HG03469 (cell line): ENCODE measurements around the gene MYO9A.
"Not testable (repeated sequence)": the region's sequence is repeated elsewhere in the genome, so short reads cannot be mapped to it uniquely, and the experiment has no call there.

Source experiments
- ATAC-seq: cut with Tn5 transposase; IDR thresholded peaks from one replicate; pipeline ENCODE4 v1.9.1; 2021; ENCODE audit warnings: mild to moderate bottlenecking, moderate library complexity, moderate number of reproducible peaks; ENCODE audit not compliant: unreplicated experiment

The MYO9A gene

GRCh38 chr15:72141171-72142084 is 23.5 kb upstream of the MYO9A start:
- ATAC-seq: peak; percentile 89

GRCh38 chr15:72140088-72140487 is 22.1 kb upstream of the MYO9A start:
- no peak for ATAC-seq

GRCh38 chr15:72139667-72140066 is 21.7 kb upstream of the MYO9A start:
- ATAC-seq: no peak

DNA sequence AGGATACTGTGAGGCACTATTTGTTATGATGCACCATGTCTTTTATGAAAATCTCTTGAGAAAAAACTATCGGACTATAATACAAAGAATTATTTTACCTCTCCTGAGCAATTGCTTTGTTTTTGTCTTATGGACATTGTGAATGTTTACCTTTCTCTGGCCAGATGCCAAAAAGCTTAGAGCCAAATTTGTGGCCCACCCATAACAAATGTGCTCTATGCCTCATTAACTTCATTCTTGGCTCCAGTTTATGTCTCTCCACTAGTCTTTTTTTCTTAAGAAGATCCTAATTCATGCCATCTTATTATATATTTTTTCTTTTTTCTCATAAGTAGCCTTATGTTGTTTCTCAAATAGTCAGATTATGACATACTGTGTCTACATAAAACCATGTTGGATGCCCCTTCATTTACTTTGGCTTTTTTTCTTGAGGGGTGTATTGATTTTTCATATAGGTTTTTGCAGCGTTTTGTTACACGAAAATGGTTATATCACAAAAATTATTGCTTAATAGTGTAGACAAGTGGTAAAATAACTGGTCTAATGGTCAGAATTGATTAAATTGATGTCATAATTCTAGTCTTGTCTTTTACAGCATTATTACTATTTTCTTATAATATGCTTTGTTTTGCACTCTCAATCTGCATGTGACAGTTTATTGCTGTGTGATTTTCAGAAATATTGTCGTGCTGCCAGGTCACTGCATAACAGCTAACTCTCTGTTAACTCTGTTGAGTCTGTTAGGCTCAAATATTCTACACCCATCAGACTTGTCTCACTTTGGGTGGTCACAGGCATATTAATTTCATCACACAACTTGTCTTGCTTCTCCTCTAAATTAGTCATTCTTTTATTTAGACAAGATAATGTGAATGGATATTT is 18.5 kb upstream of the MYO9A start:
- no peak for ATAC-seq

DNA sequence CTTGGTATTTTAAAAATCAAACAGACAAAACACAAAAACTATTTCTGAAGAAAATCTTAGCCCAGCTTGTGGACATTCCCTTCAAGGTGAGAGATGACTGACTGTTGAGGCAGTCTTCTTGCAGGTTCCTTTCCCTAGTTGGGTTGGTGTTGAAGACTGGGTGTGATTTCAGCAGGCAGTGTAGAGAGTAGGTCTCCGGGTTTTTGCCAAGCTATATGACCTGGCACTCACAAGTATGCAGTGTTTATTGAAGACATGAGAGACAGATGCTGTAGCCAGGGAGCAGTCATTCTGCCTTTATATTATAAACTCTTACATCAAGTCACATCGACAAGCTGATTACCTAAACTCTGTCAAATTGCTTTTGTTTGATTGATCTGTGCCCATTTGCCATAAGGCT is 17.8 kb upstream of the MYO9A start:
- ATAC-seq: no peak

GRCh38 chr15:72133211-72133610 is 15.3 kb upstream of the MYO9A start:
- ATAC-seq: no peak

- no peak for ATAC-seq
Observed at GRCh38 chr15:72131922-72132321, 14.0 kb upstream of the MYO9A start.

GRCh38 chr15:72130272-72130671 is 12.3 kb upstream of the MYO9A start:
- ATAC-seq: no peak

DNA sequence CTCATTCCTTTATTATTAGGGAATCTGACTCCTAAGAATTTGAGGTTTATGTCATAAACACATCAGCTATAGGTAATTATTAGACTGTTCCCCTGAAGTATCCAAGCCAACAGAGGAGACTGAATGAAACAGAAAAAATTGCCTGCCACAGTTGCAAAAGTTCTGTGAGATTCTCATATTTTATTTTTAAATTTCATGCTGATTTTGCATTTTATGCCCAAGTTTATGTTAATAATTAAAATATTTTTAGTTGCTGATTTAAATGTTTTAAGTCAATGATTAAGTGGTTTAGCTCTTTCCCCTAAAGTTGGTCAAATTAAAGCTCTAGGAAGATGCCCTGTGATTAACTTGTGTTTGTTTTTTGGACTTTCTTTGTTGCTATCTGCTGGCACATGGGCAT is 10.4 kb upstream of the MYO9A start:
- ATAC-seq: no peak

GRCh38 chr15:72127724-72128322 is 9.9 kb upstream of the MYO9A start:
- no peak for ATAC-seq

DNA sequence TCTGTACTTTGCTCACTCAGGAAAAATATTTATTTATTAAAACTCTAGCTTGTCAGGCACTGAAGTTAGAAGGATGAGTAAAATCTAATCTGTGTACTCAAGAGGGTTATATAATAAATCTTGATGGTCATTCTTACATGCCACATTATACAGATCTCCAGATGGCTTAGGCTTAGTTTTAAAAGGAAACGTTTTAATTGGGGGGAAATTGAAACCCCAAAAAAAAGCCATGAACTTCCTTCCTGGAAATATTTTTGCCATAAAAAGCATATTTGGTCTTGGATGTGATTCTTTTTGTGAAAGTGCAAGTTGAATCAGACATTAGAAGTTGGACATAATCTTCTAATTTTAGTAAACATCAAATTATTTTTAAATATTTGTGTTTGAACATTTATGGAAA is 6.3 kb upstream of the MYO9A start:
- no peak for ATAC-seq

DNA sequence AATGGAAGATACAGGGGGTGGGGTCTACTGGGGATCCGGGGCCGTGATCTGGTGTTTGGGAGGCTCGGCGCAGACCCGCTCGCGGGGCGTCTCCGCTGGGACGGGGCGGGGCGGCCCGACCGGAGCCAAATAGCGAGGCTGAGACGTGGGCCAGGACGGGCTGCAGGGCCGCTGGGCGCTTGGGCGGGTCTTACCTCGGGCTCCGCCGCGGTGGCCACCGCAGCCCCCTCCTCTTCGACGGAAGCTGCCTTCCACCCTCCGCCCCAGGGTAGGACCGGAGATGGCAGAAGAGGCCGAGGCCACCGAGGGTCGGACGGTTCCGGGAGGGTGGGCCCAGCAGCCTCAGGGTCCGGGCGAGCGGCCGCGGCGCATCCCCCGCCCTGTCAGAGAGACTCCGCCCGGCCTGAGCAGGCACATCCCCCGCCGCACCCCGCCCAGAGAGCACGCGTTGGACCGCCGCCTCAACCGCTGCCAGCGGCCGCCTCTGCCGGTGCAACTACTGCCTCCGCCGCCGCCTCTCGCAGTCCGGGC is 399 bp downstream of the MYO9A start:
- ATAC-seq: peak; percentile 39

GRCh38 chr15:72116731-72117485 is 1.0 kb downstream of the MYO9A start:
- no peak for ATAC-seq

DNA sequence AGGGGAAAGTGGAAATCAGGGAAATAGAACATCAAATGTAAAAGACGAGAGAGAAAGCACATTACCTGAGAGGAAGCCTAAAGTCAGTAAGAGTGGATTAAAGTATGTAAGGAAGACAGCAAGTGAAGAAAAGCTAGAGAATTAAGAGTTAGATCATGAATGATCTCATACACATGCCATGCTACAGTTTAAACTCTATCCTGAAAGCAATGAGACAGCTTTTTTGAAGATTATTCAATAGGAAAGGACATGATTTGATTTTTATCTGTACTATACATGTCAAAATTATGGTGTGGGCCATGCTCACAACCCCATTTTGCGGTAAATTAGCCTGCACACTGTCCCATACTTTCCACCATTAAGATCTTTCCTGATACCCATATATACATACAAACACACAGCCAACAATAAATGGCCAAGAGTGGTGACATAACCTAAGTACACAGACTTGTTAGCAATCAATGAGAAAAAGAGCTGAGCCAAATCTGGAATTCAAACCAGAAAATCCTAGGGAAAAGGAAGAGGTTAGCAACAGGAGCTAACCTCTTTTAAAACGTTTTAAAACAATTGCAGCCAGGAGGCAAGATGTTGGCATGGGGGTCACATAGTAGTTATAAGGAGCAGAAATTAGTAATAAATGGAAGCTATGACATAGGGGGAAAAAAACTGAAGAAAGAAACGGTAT is 4.5 kb downstream of the MYO9A start:
- ATAC-seq: no peak

- no peak for ATAC-seq
Observed at GRCh38 chr15:72112805-72113204, 5.1 kb downstream of the MYO9A start.

DNA sequence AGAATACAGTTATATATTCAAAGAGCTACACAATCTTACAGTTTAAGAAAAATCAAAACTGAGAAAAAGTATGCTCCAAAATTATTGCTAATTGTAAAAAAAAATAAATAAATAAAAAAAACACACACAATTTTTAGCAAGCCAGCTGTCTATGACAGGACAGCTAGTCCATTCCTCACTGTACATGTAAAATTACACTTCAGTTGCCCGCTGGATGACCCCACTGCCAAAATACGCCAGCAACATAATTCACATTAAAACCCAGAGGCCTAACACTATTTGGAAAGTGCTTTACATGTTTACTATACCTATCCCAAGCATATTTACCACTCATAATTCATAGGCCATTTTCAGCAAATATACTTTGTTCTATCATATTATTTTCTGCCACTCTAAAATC is 5.8 kb downstream of the MYO9A start:
- ATAC-seq: no peak

DNA sequence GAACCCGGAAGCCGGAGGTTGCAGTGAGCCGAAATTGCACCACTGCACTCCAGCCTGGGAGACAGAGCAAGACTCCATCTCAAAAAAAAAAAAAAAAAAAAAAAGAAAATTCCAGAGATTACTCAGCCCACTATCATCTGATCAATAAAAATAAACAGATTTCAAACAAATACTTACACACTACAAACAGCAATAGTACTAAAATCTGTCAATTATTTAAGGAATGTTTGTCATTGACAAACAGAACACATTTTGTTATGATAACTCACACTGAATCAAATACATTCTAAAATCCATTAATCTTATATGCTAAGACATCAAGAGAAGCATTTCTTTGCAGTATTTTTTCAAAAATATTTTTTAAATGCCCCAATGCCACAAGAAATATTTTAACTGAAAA is 7.6 kb downstream of the MYO9A start:
- ATAC-seq: no peak

DNA sequence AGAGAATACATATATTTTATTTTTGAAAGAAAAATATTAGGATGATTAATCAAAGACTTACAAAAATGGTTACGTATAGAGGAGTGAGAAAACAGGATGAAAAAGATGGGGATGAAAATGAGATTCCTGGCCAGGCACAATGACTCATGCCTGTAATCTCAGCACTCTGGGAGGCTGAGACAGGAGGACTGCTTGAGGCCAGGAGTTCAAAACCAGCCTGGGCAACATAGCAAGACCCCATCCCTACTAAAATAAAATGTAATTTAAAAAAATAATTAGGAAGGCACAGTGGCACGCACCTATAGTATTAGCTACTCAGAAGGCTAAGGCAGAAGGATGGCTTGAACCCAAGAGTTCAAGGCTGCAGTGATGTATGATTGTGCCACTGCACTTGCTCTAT is 11.9 kb downstream of the MYO9A start:
- ATAC-seq: no peak

DNA sequence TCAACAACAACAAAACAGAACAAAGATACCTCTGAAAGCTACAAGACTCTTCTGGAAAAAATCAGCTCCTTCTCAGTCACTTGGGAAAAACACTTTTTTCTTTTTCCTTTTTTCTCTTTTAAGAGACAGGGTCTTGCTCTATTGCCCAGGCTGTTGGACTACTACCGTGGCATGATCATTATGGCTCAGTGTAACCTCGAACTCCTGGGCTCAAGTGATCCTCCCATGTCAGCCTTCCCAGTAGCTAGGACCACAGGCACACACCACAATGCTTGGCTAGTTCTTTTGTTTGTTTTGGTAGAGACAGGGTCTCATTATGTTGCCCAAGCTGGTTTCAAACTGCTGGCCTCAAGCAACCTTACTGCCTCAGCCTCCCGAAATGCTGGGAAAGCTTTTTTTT is 12.8 kb downstream of the MYO9A start:
- no peak for ATAC-seq

DNA sequence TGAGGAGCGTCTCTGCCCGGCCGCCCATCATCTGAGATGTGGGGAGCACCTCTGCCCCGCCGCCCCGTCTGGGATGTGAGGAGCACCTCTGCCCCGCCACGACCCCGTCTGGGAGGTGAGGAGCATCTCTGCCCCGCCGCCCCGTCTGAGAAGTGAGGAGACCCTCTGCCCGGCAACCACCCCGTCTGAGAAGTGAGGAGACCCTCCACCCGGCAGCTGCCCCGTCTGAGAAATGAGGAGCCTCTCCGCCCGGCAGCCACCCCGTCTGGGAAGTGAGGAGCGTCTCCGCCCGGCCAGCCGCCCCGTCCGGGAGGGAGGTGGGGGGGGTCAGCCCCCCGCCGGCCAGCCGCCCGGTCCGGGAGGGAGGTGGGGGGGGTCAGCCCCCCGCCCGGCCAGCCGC is 17.4 kb downstream of the MYO9A start:
- ATAC-seq: not testable (repeated sequence)
